HL-60 (cell line): ENCODE measurements around the gene GNG4.
"Not testable (repeated sequence)": the region's sequence is repeated elsewhere in the genome, so short reads cannot be mapped to it uniquely, and the experiment has no call there.

Source experiments
- CTCF ChIP-seq: IDR thresholded peaks from one replicate; pipeline ENCODE4 v1.5.1; 2011; ENCODE audit warnings: low read length, control low read depth, inconsistent platforms; ENCODE audit not compliant: insufficient read depth
- GABPA ChIP-seq: IDR thresholded peaks from 2 replicates; pipeline ENCODE4 v1.6.1; 2012; ENCODE audit warnings: low read depth
- POLR2AphosphoS5 ChIP-seq: IDR thresholded peaks from 2 replicates; pipeline ENCODE4 v1.6.1; 2012; ENCODE audit warnings: low read depth
- REST ChIP-seq: IDR thresholded peaks from 2 replicates; pipeline ENCODE4 v1.6.1; 2012; ENCODE audit warnings: low read depth; ENCODE audit not compliant: insufficient replicate concordance
- SPI1 ChIP-seq: IDR thresholded peaks from 2 replicates; pipeline ENCODE4 v1.6.1; 2012; ENCODE audit warnings: low read depth, mild to moderate bottlenecking, borderline replicate concordance

- not testable (repeated sequence) for TF ChIP-seq CTCF, POLR2AphosphoS5, REST, SPI1, GABPA
Observed at GRCh38 chr1:235647537-235647936, 2.0 kb downstream of the GNG4 start.
